Activated CD8-positive, alpha-beta memory T cell treated with anti-CD3 and anti-CD28 coated beads, Interleukin-2, amount 50 U/mL, for 24 hours (primary cell): ENCODE results near the gene PBX1.

Source experiments
- DNase-seq: peaks from one replicate; pipeline ENCODE4 v3.0.0-alpha.2; 2020; ENCODE audit errors: extremely low read depth

PBX1 gene

GRCh38 chr1:164695956-164696665, 137.1 kb downstream of the PBX1 start:
- no peak for DNase-seq

GRCh38 chr1:164699815-164700491, 141.0 kb downstream of the PBX1 start:
- no peak for DNase-seq

GRCh38 chr1:164700683-164701082, 141.7 kb downstream of the PBX1 start:
- DNase-seq = no peak

GRCh38 chr1:164701189-164701761, 142.3 kb downstream of the PBX1 start:
- no peak for DNase-seq

GRCh38 chr1:164702216-164702615, 143.2 kb downstream of the PBX1 start:
- DNase-seq = no peak

GRCh38 chr1:164702664-164703063, 143.7 kb downstream of the PBX1 start:
- DNase-seq = no peak

GRCh38 chr1:164703463-164703862, 144.5 kb downstream of the PBX1 start:
- no peak for DNase-seq

GRCh38 chr1:164703960-164704411, 145.0 kb downstream of the PBX1 start:
- no peak for DNase-seq

- no peak for DNase-seq
Observed at GRCh38 chr1:164704954-164705353, 146.0 kb downstream of the PBX1 start.

- no peak for DNase-seq
Observed at GRCh38 chr1:164706606-164706987, 147.6 kb downstream of the PBX1 start.

- no peak for DNase-seq
Observed at GRCh38 chr1:164707868-164708331, 148.9 kb downstream of the PBX1 start.

GRCh38 chr1:164708596-164708995, 149.6 kb downstream of the PBX1 start:
- DNase-seq = no peak

GRCh38 chr1:164709126-164709525, 150.1 kb downstream of the PBX1 start:
- DNase-seq = no peak

- no peak for DNase-seq
Observed at GRCh38 chr1:164709541-164710278, 150.7 kb downstream of the PBX1 start.

- DNase-seq = no peak
Observed at GRCh38 chr1:164712131-164713036, 153.4 kb downstream of the PBX1 start.

- no peak for DNase-seq
Observed at GRCh38 chr1:164713456-164714207, 154.6 kb downstream of the PBX1 start.

GRCh38 chr1:164716992-164717703, 158.2 kb downstream of the PBX1 start:
- no peak for DNase-seq

- no peak for DNase-seq
Observed at GRCh38 chr1:164718821-164719220, 159.8 kb downstream of the PBX1 start.

- no peak for DNase-seq
Observed at GRCh38 chr1:164719676-164720439, 160.9 kb downstream of the PBX1 start.
